SK-N-SH (cell line): Measurements from ENCODE around the gene TLL2. TPM values are rescaled to one million over a fixed set of nuclear protein-coding genes. Genes with fewer than 3 reads are reported as not detected.

Experiments used
- CTCF ChIA-PET: fragments of 300-600, 350-600 bp; formaldehyde crosslinking; extraction: SDS; loops from one replicate; lab custom pipeline; 2021; lab: Yijun Ruan, JAX
- POLR2A ChIA-PET: fragments of 350-600 bp; sonication (Branson Sonifier 250); formaldehyde crosslinking; extraction: SDS; loops from one replicate; lab custom pipeline; 2020; ENCODE audit warnings: antibody characterized with exemption, inconsistent platforms; lab: Yijun Ruan, JAX
- DNase-seq: peaks from one replicate; pipeline ENCODE4 v3.0.0; 2012
- H2AFZ ChIP-seq: fragments of 200-600 bp; sonication (generic); 2 replicates; pipeline ENCODE4 v1.8.1; 2016; ENCODE audit warnings: antibody characterized with exemption, mild to moderate bottlenecking, low read depth
- H3F3A ChIP-seq: fragments of 200-600 bp; sonication (generic); replicated peaks from 2 replicates; pipeline ENCODE3; 2016; ENCODE audit warnings: antibody characterized with exemption, mild to moderate bottlenecking; ENCODE audit not compliant: insufficient read depth
- H3K27ac ChIP-seq, 2 experiments: fragments of 200-500 bp in 1 of 2; fragments of 200-600 bp in 1 of 2; sonication (Bioruptor generic) in 1 of 2; sonication (generic), shearing (Covaris generic) in 1 of 2; 2 replicates each; pipeline versions ENCODE4 v1.5.1 to v1.6.1; 2014 to 2016; ENCODE audit warnings: low read depth in 2 of 2, inconsistent platforms in 1 of 2, low read length in 1 of 2, mild to moderate bottlenecking in 1 of 2, mixed read lengths in 1 of 2
- H3K27me3 ChIP-seq: fragments of 200-600 bp; sonication (generic), shearing (Covaris generic); 2 replicates; pipeline ENCODE4 v1.6.1; 2016; ENCODE audit warnings: mixed run types; ENCODE audit not compliant: insufficient read depth
- H3K36me3 ChIP-seq, 2 experiments: fragments of 200-500 bp in 1 of 2; fragments of 200-600 bp in 1 of 2; sonication (Bioruptor generic) in 1 of 2; sonication (generic) in 1 of 2; replicated peaks in 1 of 2; 2 replicates each; pipeline versions ENCODE3 to v1.5.1; 2014 to 2016; ENCODE audit warnings: low read length in 1 of 2, mild to moderate bottlenecking in 1 of 2; ENCODE audit not compliant: insufficient read depth in 2 of 2, control insufficient read depth in 1 of 2
- H3K4me1 ChIP-seq, 2 experiments: fragments of 200-500 bp in 1 of 2; fragments of 200-600 bp in 1 of 2; sonication (Bioruptor generic) in 1 of 2; sonication (generic), shearing (Covaris generic) in 1 of 2; 2 replicates each; pipeline versions ENCODE4 v1.5.1 to v1.6.1; 2014 to 2016; ENCODE audit warnings: low read depth in 1 of 2, low read length in 1 of 2, mixed run types in 1 of 2; ENCODE audit not compliant: insufficient read depth in 2 of 2, control insufficient read depth in 1 of 2
- H3K4me2 ChIP-seq: fragments of 200-600 bp; sonication (generic), shearing (Covaris generic); 2 replicates; pipeline ENCODE4 v1.6.1; 2017; ENCODE audit warnings: mixed run types
- H3K4me3 ChIP-seq, 2 experiments: fragments of 200-500 bp in 1 of 2; fragments of 200-600 bp in 1 of 2; sonication (Bioruptor generic) in 1 of 2; sonication (generic), shearing (Covaris generic) in 1 of 2; 2 replicates each; pipeline versions ENCODE4 v1.5.1 to v1.8.1; 2014 to 2016; ENCODE audit warnings: low read depth in 2 of 2, inconsistent platforms in 1 of 2, low read length in 1 of 2, mild to moderate bottlenecking in 1 of 2, mixed read lengths in 1 of 2, moderate library complexity in 1 of 2
- H3K79me2 ChIP-seq: fragments of 200-600 bp; sonication (generic); 2 replicates; pipeline ENCODE4 v1.8.1; 2017; ENCODE audit warnings: mild to moderate bottlenecking; ENCODE audit not compliant: insufficient read depth
- H3K9ac ChIP-seq: fragments of 200-600 bp; sonication (generic); 2 replicates; pipeline ENCODE4 v1.6.1; 2017; ENCODE audit warnings: mixed run types
- H3K9me2 ChIP-seq: fragments of 200-600 bp; sonication (generic); 2 replicates; pipeline ENCODE4 v1.6.1; 2017; ENCODE audit warnings: mixed run types
- H3K9me3 ChIP-seq: fragments of 200-600 bp; sonication (generic); 2 replicates; pipeline ENCODE4 v1.6.1; 2017; ENCODE audit warnings: mixed run types, mild to moderate bottlenecking, moderate library complexity
- H4K20me1 ChIP-seq: fragments of 200-600 bp; sonication (generic); 2 replicates; pipeline ENCODE4 v1.6.1; 2017; ENCODE audit warnings: mild to moderate bottlenecking, mixed run types; ENCODE audit not compliant: insufficient read depth
- CTCF ChIP-seq: fragments of 200-600 bp; sonication (generic); IDR thresholded peaks from 2 replicates; pipeline ENCODE4 v1.6.1; 2017; ENCODE audit warnings: antibody characterized with exemption, mild to moderate bottlenecking, moderate library complexity
- ELF1 ChIP-seq: IDR thresholded peaks from 2 replicates; pipeline ENCODE4 v1.4.0; 2012
- EP300 ChIP-seq, 2 experiments: IDR thresholded peaks; 2 replicates each; pipeline versions ENCODE4 v1.4.0 to v1.6.1; 2012; ENCODE audit warnings: borderline replicate concordance in 1 of 2, low read depth in 1 of 2, low read length in 1 of 2
- FOSL2 ChIP-seq: IDR thresholded peaks from 2 replicates; pipeline ENCODE4 v1.4.0; 2012; ENCODE audit warnings: low read depth, mild to moderate bottlenecking, moderate library complexity, borderline replicate concordance
- FOXJ3 ChIP-seq: sonication (generic); formaldehyde crosslinking; IDR thresholded peaks from 2 replicates; pipeline ENCODE4 v1.5.1; 2020; ENCODE audit warnings: mild to moderate bottlenecking, missing genetic modification reagents
- FOXM1 ChIP-seq: IDR thresholded peaks from 2 replicates; pipeline ENCODE4 v1.4.0; 2012; ENCODE audit warnings: low read depth, mild to moderate bottlenecking
- GABPA ChIP-seq: IDR thresholded peaks from 2 replicates; pipeline ENCODE4 v1.4.0; 2012; ENCODE audit warnings: low read depth, mild to moderate bottlenecking
- GATA2 ChIP-seq: sonication (generic); formaldehyde crosslinking; IDR thresholded peaks from 2 replicates; pipeline ENCODE4 v1.5.0; 2020; ENCODE audit warnings: mild to moderate bottlenecking, missing genetic modification reagents
- IRF3 ChIP-seq: fragments of 150-350 bp; IDR thresholded peaks from 2 replicates; pipeline ENCODE4 v1.6.1; 2016; ENCODE audit warnings: mild to moderate bottlenecking, low read depth, low read length
- JUND ChIP-seq: IDR thresholded peaks from 2 replicates; pipeline ENCODE4 v1.4.0; 2012
- MAX ChIP-seq: IDR thresholded peaks from 2 replicates; pipeline ENCODE4 v1.4.0; 2012; ENCODE audit warnings: low read depth
- MEF2A ChIP-seq: IDR thresholded peaks from 2 replicates; pipeline ENCODE4 v1.4.0; 2012; ENCODE audit warnings: low read depth, borderline replicate concordance
- MXI1 ChIP-seq: IDR thresholded peaks from 2 replicates; pipeline ENCODE4 v1.6.1; 2012; ENCODE audit warnings: mild to moderate bottlenecking, low read depth, low read length, improper control_type of control experiment
- NFIC ChIP-seq: IDR thresholded peaks from 2 replicates; pipeline ENCODE4 v1.4.0; 2012; ENCODE audit warnings: borderline replicate concordance
- NRF1 ChIP-seq: IDR thresholded peaks from 2 replicates; pipeline ENCODE4 v1.6.1; 2012; ENCODE audit warnings: low read depth, mild to moderate bottlenecking, low read length
- PBX3 ChIP-seq: IDR thresholded peaks from 2 replicates; pipeline ENCODE4; 2012
- RAD21 ChIP-seq: IDR thresholded peaks from 2 replicates; pipeline ENCODE4 v1.6.1; 2012; ENCODE audit warnings: mild to moderate bottlenecking, low read length
- RCOR1 ChIP-seq: fragments of 150-350 bp; IDR thresholded peaks from 2 replicates; pipeline ENCODE4 v1.6.1; 2017; ENCODE audit warnings: antibody characterized with exemption, low read length
- RFX5 ChIP-seq: IDR thresholded peaks from 2 replicates; pipeline ENCODE4 v1.6.1; 2012; ENCODE audit warnings: mild to moderate bottlenecking, improper control_type of control experiment, low read length
- RXRA ChIP-seq: IDR thresholded peaks from 2 replicates; pipeline ENCODE4 v1.4.0; 2012; ENCODE audit warnings: low read depth, mild to moderate bottlenecking, borderline replicate concordance
- SIN3A ChIP-seq: IDR thresholded peaks from 2 replicates; pipeline ENCODE4 v1.6.1; 2012; ENCODE audit warnings: low read depth, mild to moderate bottlenecking, low read length, moderate library complexity, borderline replicate concordance
- SMC3 ChIP-seq: IDR thresholded peaks from 2 replicates; pipeline ENCODE4 v1.6.1; 2012; ENCODE audit warnings: low read depth, low read length, improper control_type of control experiment
- TAF1 ChIP-seq: IDR thresholded peaks from 2 replicates; pipeline ENCODE4 v1.6.1; 2012; ENCODE audit warnings: low read depth, mild to moderate bottlenecking, low read length, moderate library complexity, borderline replicate concordance
- TCF12 ChIP-seq: IDR thresholded peaks from 2 replicates; pipeline ENCODE4 v1.4.0; 2012
- TEAD4 ChIP-seq: IDR thresholded peaks from 2 replicates; pipeline ENCODE4 v1.4.0; 2012; ENCODE audit warnings: mild to moderate bottlenecking, borderline replicate concordance; ENCODE audit not compliant: insufficient read depth
- USF1 ChIP-seq: IDR thresholded peaks from 2 replicates; pipeline ENCODE4 v1.4.0; 2012; ENCODE audit warnings: low read depth, borderline replicate concordance
- USF2 ChIP-seq: fragments of 150-350 bp; IDR thresholded peaks from 2 replicates; pipeline ENCODE4 v1.6.1; 2017; ENCODE audit warnings: antibody characterized with exemption, low read length, low read depth, borderline replicate concordance
- YY1 ChIP-seq: IDR thresholded peaks from 2 replicates; pipeline ENCODE4 v1.4.0; 2012; ENCODE audit warnings: low read depth, mild to moderate bottlenecking
- WGBS: methylation state at CpG from one replicate; pipeline ENCODE4 v1.1.6; 2017; ENCODE audit warnings: low lambda C conversion rate; 5-methylcytosine and 5-hydroxymethylcytosine counted together
- polyA plus RNA-seq, 3 experiments: library from polyadenylated mRNA; depleted of rRNA; stranded (reverse); fragments of >200 nt; gene quantifications; 2 replicates each; pipeline ENCODE4 v1.2.3, GENCODE V29; 2012

TLL2 gene
- 0.28 and 0.36 TPM in 2 replicates for polyA plus RNA-seq (2012; rRNA removed)
- 0.20 and 0.27 TPM in 2 replicates for polyA plus RNA-seq (2012; cell fraction: cytosol; rRNA removed)
- polyA plus RNA-seq (2012; cell fraction: nucleus; rRNA removed), result 1.1 and 1.2 TPM in 2 replicates

- peaks cover 11 to 12% of the 10 kb centered on the region in 2 experiments for H3K36me3 ChIP-seq
- H3K4me2 ChIP-seq, result peak within 1 kb of the TSS; percentile 100
- H3K4me1 ChIP-seq, result peaks cover 11 to 26% of the 10 kb centered on the region in 2 experiments; a peak in 3 of 4 replicates
- H3K79me2 ChIP-seq, result no peaks in the 10 kb centered on the region
- H3K9me3 ChIP-seq, result no peaks in the 10 kb centered on the region
- POLR2A ChIA-PET, result interaction anchor here (1.0 kb wide), 1 partner anchor 121 kb away, joined by 3 read pairs; no protein-coding TSS in a partner anchor
- 3% methylated on average over 27 of the region's 68 CpGs for WGBS
- CTCF ChIA-PET, result interaction anchor here (0.6 to 9.0 kb wide), 49 partner anchors 9 to 541 kb away, joined by 3 to 159 read pairs (median 4); no protein-coding TSS in a partner anchor
- DNase-seq, result peak; percentile 94
- H2AFZ ChIP-seq, result peak within 1 kb of the TSS; percentile 79; the same call in 1 of the 2 replicates
- peak within 1 kb of the TSS; percentile 52 to 73 for H3K4me3 ChIP-seq
- H3K27ac ChIP-seq, result peak within 1 kb of the TSS; percentile 2 to 50; a peak in 3 of 4 replicates
- no peaks in the 10 kb centered on the region; the same call in 1 of the 2 replicates for H3K27me3 ChIP-seq
- H3K9me2 ChIP-seq, result no peaks in the 10 kb centered on the region
- H3F3A ChIP-seq, result peaks cover 36% of the 10 kb centered on the region
- H4K20me1 ChIP-seq, result peaks cover 9% of the 10 kb centered on the region; the same call in 1 of the 2 replicates
- H3K9ac ChIP-seq, result peak within 1 kb of the TSS; percentile 30; the same call in 1 of the 2 replicates
- TF ChIP-seq TEAD4 (no peak), NFIC (no peak), FOXM1 (no peak), GABPA (no peak), IRF3 (no peak), SIN3A (no peak), GATA2 (no peak), TAF1 (peak; percentile 42; the same call in 1 of the 2 replicates), SMC3 (peak; percentile 48), RFX5 (no peak), USF2 (no peak), MXI1 (peak; percentile 78; the same call in 1 of the 2 replicates), MEF2A (no peak), EP300 (IDR thresholded peaks at IDR 0.05; ENCODE audit: borderline replicate concordance in 1 of 2, low read depth in 1 of 2, low read length in 1 of 2) (no peak), FOSL2 (no peak), PBX3 (peak; percentile 31; the same call in 1 of the 2 replicates), MAX (peak; percentile 85), JUND (no peak), NRF1 (no peak), USF1 (peak; percentile 49; the same call in 1 of the 2 replicates), RAD21 (peak; percentile 57), TCF12 (no peak), FOXJ3 (no peak), CTCF (peak; percentile 61), RCOR1 (no peak), YY1 (no peak), RXRA (no peak), ELF1 (no peak)
Measured at GRCh38 chr10:96513698-96514561, at the start of gene TLL2. TSS of gene TLL2 (minus strand) at chr10:96513926. CDS start at chr10:96513685, 241 bp downstream.
